GM19452 (cell line): Measurements from ENCODE around the gene NUP37.

Source experiments
- ATAC-seq: cut with Tn5 transposase; IDR thresholded peaks from one replicate; pipeline ENCODE4 v1.9.1; 2021; ENCODE audit not compliant: unreplicated experiment

NUP37 gene

DNA sequence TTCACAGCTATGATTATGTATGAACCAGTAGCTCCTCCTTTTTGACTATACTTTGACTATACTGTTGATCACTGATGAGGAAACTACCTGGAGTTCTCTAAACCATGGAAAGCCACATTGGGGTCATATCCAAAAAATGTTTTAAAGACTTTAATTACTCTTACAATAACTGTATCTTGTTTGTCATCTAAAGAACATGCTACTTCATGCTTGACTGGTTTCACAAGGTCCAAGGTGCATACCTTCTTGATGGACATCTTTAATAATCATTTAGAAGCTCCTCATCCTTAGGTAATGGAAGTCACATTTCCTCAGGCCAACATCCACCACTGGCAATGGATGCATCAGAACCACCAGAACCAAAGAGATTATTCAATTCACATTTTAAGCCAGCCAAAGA is 88.1 kb downstream of the NUP37 start:
- no peak for ATAC-seq

- ATAC-seq = no peak
Observed at GRCh38 chr12:102029141-102029540, 90.8 kb downstream of the NUP37 start.

GRCh38 chr12:102026728-102027127 is 93.2 kb downstream of the NUP37 start:
- ATAC-seq = no peak

DNA sequence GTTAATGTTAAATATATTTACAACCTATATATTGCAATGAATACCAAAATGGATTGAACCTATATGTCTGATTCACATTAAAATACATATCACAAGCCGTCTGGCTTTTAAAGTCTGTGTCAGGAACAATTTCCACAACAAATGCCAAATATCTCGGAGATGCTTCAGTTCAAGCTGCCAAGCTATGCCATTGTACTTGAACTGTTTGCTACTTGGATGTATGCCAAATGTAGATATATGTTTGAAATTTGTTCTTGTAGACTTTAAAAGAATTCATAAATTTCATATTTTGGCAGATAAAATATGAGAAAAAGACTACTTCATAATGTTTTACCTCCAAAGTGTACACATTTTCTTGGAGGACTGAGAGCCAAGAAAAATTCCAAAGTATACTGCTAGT is 95.1 kb downstream of the NUP37 start:
- ATAC-seq = no peak

DNA sequence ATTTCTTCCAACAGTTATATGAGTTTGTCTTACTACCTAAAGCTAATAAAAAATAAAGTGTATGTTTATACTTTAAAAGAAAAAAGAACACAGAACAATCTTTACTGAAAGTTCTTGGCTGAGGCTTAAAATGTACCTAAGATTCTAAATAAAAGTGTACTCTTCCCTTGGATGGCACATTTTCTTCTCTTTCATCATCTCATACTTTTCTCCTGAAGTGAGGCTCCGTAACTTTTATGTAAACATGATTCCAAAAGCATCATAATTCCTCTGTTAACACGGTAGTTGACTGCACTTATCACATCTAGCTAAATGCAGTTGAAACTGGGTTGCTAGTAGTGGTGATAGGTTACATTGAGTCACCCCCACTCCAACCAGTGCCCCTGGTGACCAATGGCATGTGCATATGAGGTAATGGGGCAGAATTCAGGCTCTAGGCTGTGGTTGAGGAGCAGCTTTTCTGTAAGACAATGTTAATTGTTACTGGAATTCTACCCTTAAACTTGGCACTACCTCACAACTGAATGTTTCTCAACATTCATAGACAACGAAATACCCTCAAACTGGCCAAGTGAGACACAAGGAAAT is 96.5 kb downstream of the NUP37 start:
- no peak for ATAC-seq
